H1 (cell line): Measurements from ENCODE around the gene ICA1. TPM values are rescaled to one million over a fixed set of nuclear protein-coding genes. Genes with fewer than 3 reads are reported as not detected.

Source experiments
- CTCF ChIA-PET: fragments of 300-600 bp; sonication (Branson Sonifier 250); formaldehyde crosslinking; loops from one replicate; lab custom pipeline; 2021; ENCODE audit not compliant: partially characterized antibody; lab: Charles Lee
- POLR2A ChIA-PET: fragments of 300-600 bp; sonication (Branson Sonifier 250); formaldehyde crosslinking; loops from one replicate; lab custom pipeline; 2021; ENCODE audit warnings: inconsistent platforms; ENCODE audit not compliant: partially characterized antibody; lab: Charles Lee
- DNase-seq, 2 experiments: peaks; one replicate each; pipeline versions ENCODE4 v3.0.0 to v3.0.0-alpha.2; 2010 to 2022; ENCODE audit warnings: low spot score in 2 of 2, low read depth in 1 of 2, mixed read lengths in 1 of 2
- FAIRE-seq: peaks from 2 replicates; lab custom pipeline; 2011; peaks lifted over from hg19 to GRCh38; lab: Jason Lieb, UNC
- H2AFZ ChIP-seq: 2 replicates; pipeline ENCODE4 v1.8.1; 2012; ENCODE audit warnings: low read length, inconsistent platforms
- H2AK5ac ChIP-seq: 2 replicates; pipeline ENCODE4 v1.6.1; 2013; ENCODE audit warnings: low read depth, low read length
- H2BK120ac ChIP-seq: replicated peaks from 2 replicates; pipeline ENCODE3; 2013; ENCODE audit warnings: low read depth, low read length, inconsistent platforms
- H2BK12ac ChIP-seq: 2 replicates; pipeline ENCODE4 v1.6.1; 2013; ENCODE audit warnings: low read depth, low read length
- H2BK15ac ChIP-seq: 2 replicates; pipeline ENCODE4 v1.6.1; 2013; ENCODE audit warnings: low read length
- H2BK20ac ChIP-seq: 2 replicates; pipeline ENCODE4 v1.6.1; 2013; ENCODE audit warnings: low read length
- H2BK5ac ChIP-seq: 2 replicates; pipeline ENCODE4 v1.6.1; 2013; ENCODE audit warnings: low read depth, low read length
- H3K14ac ChIP-seq: 2 replicates; pipeline ENCODE4 v1.6.1; 2013; ENCODE audit warnings: inconsistent platforms; ENCODE audit not compliant: insufficient read length
- H3K18ac ChIP-seq: 2 replicates; pipeline ENCODE4 v1.6.1; 2013; ENCODE audit warnings: low read length; ENCODE audit errors: extremely low read depth
- H3K23ac ChIP-seq: 2 replicates; pipeline ENCODE4 v1.6.1; 2013; ENCODE audit warnings: inconsistent platforms; ENCODE audit not compliant: insufficient read length
- H3K23me2 ChIP-seq: 2 replicates; pipeline ENCODE4 v1.6.1; 2013; ENCODE audit warnings: low read depth, low read length
- H3K27ac ChIP-seq: 2 replicates; pipeline ENCODE4 v1.6.1; 2011; ENCODE audit warnings: low read depth, low read length, inconsistent platforms
- H3K27me3 ChIP-seq, 4 experiments: replicated peaks in 1 of 4; 1 replicate in 1 of 4; 2 replicates in 3 of 4; pipeline versions ENCODE4 v1.6.1 to v1.8.1; 2011 to 2013; ENCODE audit warnings: low read length in 3 of 4, mild to moderate bottlenecking in 3 of 4, inconsistent platforms in 2 of 4, mixed read lengths in 2 of 4, moderate library complexity in 1 of 4; ENCODE audit not compliant: control insufficient read depth in 3 of 4, insufficient read depth in 3 of 4; ENCODE audit errors: extremely low read depth in 1 of 4
- H3K36me3 ChIP-seq, 4 experiments: 2 replicates each; pipeline versions ENCODE4 v1.6.1 to v1.8.1; 2011 to 2013; ENCODE audit warnings: mild to moderate bottlenecking in 4 of 4, low read length in 3 of 4, moderate library complexity in 2 of 4, control low read depth in 1 of 4, inconsistent platforms in 1 of 4; ENCODE audit not compliant: insufficient read depth in 4 of 4, control insufficient read depth in 2 of 4
- H3K4ac ChIP-seq: replicated peaks from 2 replicates; pipeline ENCODE3; 2013; ENCODE audit warnings: low read length, low read depth, mixed read lengths, inconsistent platforms; ENCODE audit not compliant: insufficient read length
- H3K4me1 ChIP-seq, 4 experiments: replicated peaks in 1 of 4; 1 replicate in 1 of 4; 2 replicates in 3 of 4; pipeline versions ENCODE4 v1.6.1 to v1.8.1; 2011 to 2013; ENCODE audit warnings: low read length in 3 of 4, inconsistent platforms in 2 of 4, mixed read lengths in 1 of 4; ENCODE audit not compliant: insufficient read depth in 4 of 4, control insufficient read depth in 3 of 4
- H3K4me2 ChIP-seq, 2 experiments: 2 replicates each; pipeline versions ENCODE4 v1.6.1 to v1.8.1; 2011 to 2013; ENCODE audit warnings: low read depth in 2 of 2, low read length in 2 of 2, control low read depth in 1 of 2, inconsistent platforms in 1 of 2, mild to moderate bottlenecking in 1 of 2; ENCODE audit not compliant: insufficient read depth in 1 of 2
- H3K4me3 ChIP-seq, 4 experiments: fragments of 200-600, 300-600 bp in 1 of 4; sonication (generic), shearing (Covaris generic), sonication (Bioruptor Twin) in 1 of 4; 2 replicates each; pipeline versions ENCODE4 v1.5.1 to v1.8.1; 2011 to 2016; ENCODE audit warnings: low read length in 4 of 4, low read depth in 3 of 4, control low read depth in 2 of 4, inconsistent platforms in 2 of 4, mild to moderate bottlenecking in 2 of 4, mixed read lengths in 1 of 4, moderate library complexity in 1 of 4; ENCODE audit not compliant: insufficient read depth in 2 of 4; ENCODE audit errors: extremely low read depth in 1 of 4
- H3K56ac ChIP-seq: replicated peaks from 2 replicates; pipeline ENCODE3; 2013; ENCODE audit warnings: low read depth, mild to moderate bottlenecking, mixed read lengths, low read length, inconsistent platforms; ENCODE audit not compliant: insufficient read length
- H3K79me1 ChIP-seq: 2 replicates; pipeline ENCODE4 v1.6.1; 2013; ENCODE audit warnings: low read depth, low read length, control low read depth
- H3K79me2 ChIP-seq, 2 experiments: 2 replicates each; pipeline versions ENCODE4 v1.6.1 to v1.8.1; 2012 to 2013; ENCODE audit warnings: low read length in 2 of 2, mild to moderate bottlenecking in 2 of 2, inconsistent platforms in 1 of 2; ENCODE audit not compliant: insufficient read depth in 2 of 2, control insufficient read depth in 1 of 2
- H3K9ac ChIP-seq, 4 experiments: replicated peaks in 1 of 4; 1 replicate in 1 of 4; 2 replicates in 3 of 4; pipeline versions ENCODE4 v1.6.1 to v1.8.1; 2011 to 2013; ENCODE audit warnings: low read depth in 3 of 4, low read length in 3 of 4, control low read depth in 2 of 4, mild to moderate bottlenecking in 2 of 4, moderate library complexity in 2 of 4, inconsistent platforms in 1 of 4; ENCODE audit errors: extremely low read depth in 1 of 4
- H3K9me3 ChIP-seq, 2 experiments: 2 replicates each; pipeline versions ENCODE4 v1.6.1 to v1.8.1; 2012 to 2013; ENCODE audit warnings: mild to moderate bottlenecking in 2 of 2, moderate library complexity in 2 of 2, control low read depth in 1 of 2, inconsistent platforms in 1 of 2, low read depth in 1 of 2, low read length in 1 of 2, mixed read lengths in 1 of 2; ENCODE audit not compliant: insufficient read depth in 2 of 2
- H4K20me1 ChIP-seq, 2 experiments: replicated peaks in 1 of 2; 2 replicates each; pipeline versions ENCODE3 to v1.8.1; 2011 to 2013; ENCODE audit warnings: inconsistent platforms in 2 of 2, low read length in 2 of 2, mild to moderate bottlenecking in 1 of 2; ENCODE audit not compliant: insufficient read depth in 2 of 2, control insufficient read depth in 1 of 2
- H4K5ac ChIP-seq: 2 replicates; pipeline ENCODE4 v1.6.1; 2013; ENCODE audit warnings: low read length, low read depth, mixed read lengths, inconsistent platforms; ENCODE audit not compliant: insufficient read length
- H4K8ac ChIP-seq: 2 replicates; pipeline ENCODE4 v1.8.0; 2013; ENCODE audit warnings: mild to moderate bottlenecking, moderate library complexity, low read length, inconsistent platforms; ENCODE audit not compliant: insufficient read depth; ENCODE audit errors: extremely low read depth
- H4K91ac ChIP-seq: replicated peaks from 2 replicates; pipeline ENCODE3; 2013; ENCODE audit warnings: low read length, mixed read lengths, inconsistent platforms; ENCODE audit not compliant: insufficient read length
- CBX5 ChIP-seq: fragments of 300-800, 300-1000 bp; sonication (generic); IDR thresholded peaks from 2 replicates; pipeline ENCODE4 v1.7.1; 2016; ENCODE audit warnings: antibody characterized with exemption, low read length, low read depth
- SP4 ChIP-seq: IDR thresholded peaks from 2 replicates; pipeline ENCODE4 v1.6.1; 2012; ENCODE audit warnings: low read length, inconsistent platforms
- TAF1 ChIP-seq: IDR thresholded peaks from 2 replicates; pipeline ENCODE4 v1.6.1; 2011; ENCODE audit warnings: mild to moderate bottlenecking, low read depth, low read length
- YY1 ChIP-seq: IDR thresholded peaks from 2 replicates; pipeline ENCODE4 v1.6.1; 2011; ENCODE audit warnings: low read depth, mild to moderate bottlenecking, low read length
- WGBS, 2 experiments: shearing (Covaris generic) in 1 of 2; methylation state at CpG; one replicate each; pipeline versions ENCODE4 v1.1.6 to v1.1.7; 2013 to 2015; ENCODE audit warnings: low lambda C conversion rate in 2 of 2, mixed read lengths in 2 of 2, inconsistent platforms in 1 of 2, low coverage in 1 of 2, missing lambda C conversion rate in 1 of 2; ENCODE audit not compliant: insufficient replicate concordance in 2 of 2, insufficient coverage in 1 of 2, insufficient read length in 1 of 2; ENCODE audit errors: extremely low coverage in 1 of 2, missing lambda C conversion rate in 1 of 2; 5-methylcytosine and 5-hydroxymethylcytosine counted together
- polyA plus RNA-seq, 7 experiments: library from polyadenylated mRNA; depleted of rRNA in 3 of 7; stranded (reverse) in 5 of 7; unstranded in 2 of 7; fragments of >200 nt in 5 of 7; fragments of 200-250 nt in 2 of 7; gene quantifications; 1 replicate in 5 of 7; 2 replicates in 1 of 7; 4 replicates in 1 of 7; pipeline versions ENCODE4 v1.2.1 to v1.2.3, GENCODE V29; 2011 to 2013; ENCODE audit warnings: missing spikeins in 2 of 7, mixed read lengths in 2 of 7
- total RNA-seq: library from RNA; stranded (reverse); fragmentation: NEBNext Ultra II Directional; extraction: Animal tissue kit (Norgen Biotek cat#: 25700); gene quantifications from 2 replicates; pipeline ENCODE4 v1.2.1, GENCODE V29; 2021
- TF ChIP-seq, protein P1 (sequence below): IDR thresholded peaks from 2 replicates; pipeline ENCODE4 v1.6.1; 2012; ENCODE audit warnings: low read length, inconsistent platforms

ICA1 gene
- total and polyA plus RNA-seq, 2 of the 8 experiments (the other 6 are each of a cell fraction or from before 2014, with no cell fraction given), result 14.9 to 37.1 TPM

- Histone ChIP-seq H4K20me1 (no peaks in the 10 kb centered on the region), H4K5ac (no peak overlapping the region), H4K91ac (no peak overlapping the region), H3K9me3 (no peaks in the 10 kb centered on the region), H2BK120ac (no peak overlapping the region), H4K8ac (no peak overlapping the region; the same call in 1 of the 2 replicates), H3K4me1 (peaks cover 0 to 2% (median 0%) of the 10 kb centered on the region in 4 experiments; a peak in 1 of 7 replicates), H3K4ac (no peak overlapping the region), H3K27ac (no peak overlapping the region), H3K4me2 (no peak overlapping the region), H2BK5ac (no peak overlapping the region), H3K23ac (no peak overlapping the region), H2AFZ (no peak overlapping the region), H3K14ac (no peak overlapping the region), H2BK20ac (no peak overlapping the region), H3K56ac (no peak overlapping the region), H2AK5ac (no peak overlapping the region), H3K79me2 (no peaks in the 10 kb centered on the region), H3K27me3 (peaks cover 0 to 1% (median 0%) of the 10 kb centered on the region in 4 experiments; a peak in 1 of 7 replicates), H3K4me3 (no peak overlapping the region), H3K23me2 (no peaks in the 10 kb centered on the region), H3K79me1 (no peaks in the 10 kb centered on the region), H2BK12ac (no peak overlapping the region), H3K18ac (no peak overlapping the region), H3K36me3 (no peaks in the 10 kb centered on the region), H2BK15ac (no peak overlapping the region), H3K9ac (no peak overlapping the region)
- POLR2A ChIA-PET, result interaction anchor here (0.8 kb wide), 1 partner anchor 12 kb away, joined by 3 read pairs; no protein-coding TSS in a partner anchor
- DNase-seq (no peak), FAIRE-seq (no peak)
- CTCF ChIA-PET, result interaction anchor here (1.0 to 1.6 kb wide), 6 partner anchors 9 to 119 kb away, joined by 3 to 6 read pairs (median 4); no protein-coding TSS in a partner anchor
- no peak for TF ChIP-seq CBX5
- TF ChIP-seq, protein P1, sequence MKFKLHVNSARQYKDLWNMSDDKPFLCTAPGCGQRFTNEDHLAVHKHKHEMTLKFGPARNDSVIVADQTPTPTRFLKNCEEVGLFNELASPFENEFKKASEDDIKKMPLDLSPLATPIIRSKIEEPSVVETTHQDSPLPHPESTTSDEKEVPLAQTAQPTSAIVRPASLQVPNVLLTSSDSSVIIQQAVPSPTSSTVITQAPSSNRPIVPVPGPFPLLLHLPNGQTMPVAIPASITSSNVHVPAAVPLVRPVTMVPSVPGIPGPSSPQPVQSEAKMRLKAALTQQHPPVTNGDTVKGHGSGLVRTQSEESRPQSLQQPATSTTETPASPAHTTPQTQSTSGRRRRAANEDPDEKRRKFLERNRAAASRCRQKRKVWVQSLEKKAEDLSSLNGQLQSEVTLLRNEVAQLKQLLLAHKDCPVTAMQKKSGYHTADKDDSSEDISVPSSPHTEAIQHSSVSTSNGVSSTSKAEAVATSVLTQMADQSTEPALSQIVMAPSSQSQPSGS, result no peak
- no peak for TF ChIP-seq TAF1
- no peak for TF ChIP-seq YY1
- TF ChIP-seq SP4, result no peak
- WGBS, 2 experiments, result 94% methylated on average over 6 of the region's 6 CpGs; no CpG with 5 or more reads in 1 of the 2 experiments
Observed at GRCh38 chr7:8086239-8086638, 175.7 kb downstream of the ICA1 start.
